ENCODE results near the gene PNLIPRP2. TPM values are rescaled to one million over a fixed set of nuclear protein-coding genes. Genes with fewer than 3 reads are reported as not detected.

Gene PNLIPRP2
- polyA plus RNA-seq, 1 donor (not counting 4 experiments of a cell fraction or from before 2014, with no cell fraction given): not detected

- H3K79me2 ChIP-seq (ENCODE audit: control insufficient read depth, insufficient read depth, low read length): no peaks in the 10 kb centered on the region
- H3K27me3 ChIP-seq (ENCODE audit: control insufficient read depth, extremely low read depth, insufficient read depth, low read length): no peaks in the 10 kb centered on the region
- no peaks in the 10 kb centered on the region for H3K9me1 ChIP-seq (ENCODE audit: control insufficient read depth, extremely low read depth, insufficient read depth, low read length)
- no peak overlapping the region for H3K9ac ChIP-seq (ENCODE audit: control insufficient read depth, extremely low read depth, insufficient read depth, low read length)
- no peaks in the 10 kb centered on the region for H3K9me3 ChIP-seq (ENCODE audit: control insufficient read depth, low read depth, low read length)
- H3K36me3 ChIP-seq (ENCODE audit: control insufficient read depth in 2 of 2, extremely low read depth in 1 of 2, insufficient read depth in 2 of 2, low read length in 2 of 2): no peaks in the 10 kb centered on the region
- H4K20me1 ChIP-seq (ENCODE audit: control insufficient read depth, extremely low read depth, insufficient read depth, low read length): no peaks in the 10 kb centered on the region
- no peak for TF ChIP-seq EZH2 (IDR thresholded peaks at IDR 0.05; ENCODE audit: low read length)
- TF ChIP-seq, protein P1, sequence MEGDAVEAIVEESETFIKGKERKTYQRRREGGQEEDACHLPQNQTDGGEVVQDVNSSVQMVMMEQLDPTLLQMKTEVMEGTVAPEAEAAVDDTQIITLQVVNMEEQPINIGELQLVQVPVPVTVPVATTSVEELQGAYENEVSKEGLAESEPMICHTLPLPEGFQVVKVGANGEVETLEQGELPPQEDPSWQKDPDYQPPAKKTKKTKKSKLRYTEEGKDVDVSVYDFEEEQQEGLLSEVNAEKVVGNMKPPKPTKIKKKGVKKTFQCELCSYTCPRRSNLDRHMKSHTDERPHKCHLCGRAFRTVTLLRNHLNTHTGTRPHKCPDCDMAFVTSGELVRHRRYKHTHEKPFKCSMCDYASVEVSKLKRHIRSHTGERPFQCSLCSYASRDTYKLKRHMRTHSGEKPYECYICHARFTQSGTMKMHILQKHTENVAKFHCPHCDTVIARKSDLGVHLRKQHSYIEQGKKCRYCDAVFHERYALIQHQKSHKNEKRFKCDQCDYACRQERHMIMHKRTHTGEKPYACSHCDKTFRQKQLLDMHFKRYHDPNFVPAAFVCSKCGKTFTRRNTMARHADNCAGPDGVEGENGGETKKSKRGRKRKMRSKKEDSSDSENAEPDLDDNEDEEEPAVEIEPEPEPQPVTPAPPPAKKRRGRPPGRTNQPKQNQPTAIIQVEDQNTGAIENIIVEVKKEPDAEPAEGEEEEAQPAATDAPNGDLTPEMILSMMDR (optimal IDR thresholded peaks at IDR 0.05 in 1 of 3, IDR thresholded peaks at IDR 0.05 in 1 of 3, conservative IDR thresholded peaks at IDR 0.05 in 1 of 3; ENCODE audit: extremely low read depth in 1 of 3, insufficient read depth in 2 of 3, low read length in 3 of 3): no peak
- no peak for DNase-seq (ENCODE audit: low read depth, low spot score)
- dilution Hi-C loops (cut with MboI; ENCODE audit: extremely low pct_ligation_motif_present, low sequenced_read_pairs): no loop called here
- H3K4me2 ChIP-seq (ENCODE audit: control insufficient read depth, extremely low read depth, insufficient read depth, low read depth, low read length): no peak overlapping the region
- H2AFZ ChIP-seq (ENCODE audit: control insufficient read depth, low read length): no peak overlapping the region
- H3K4me1 ChIP-seq (ENCODE audit: control insufficient read depth, extremely low read depth, insufficient read depth, low read length): no peaks in the 10 kb centered on the region
- no peak overlapping the region for H3K27ac ChIP-seq (ENCODE audit: control insufficient read depth, insufficient read depth, low read length)
- FAIRE-seq: no peak
- no peak overlapping the region for H3K4me3 ChIP-seq (ENCODE audit: control insufficient read depth in 2 of 3, extremely low read depth in 1 of 3, insufficient read depth in 2 of 3, low read depth in 1 of 3, low read length in 3 of 3)
Observed at GRCh38 chr10:116589926-116590325, 30.8 kb upstream of the PNLIPRP2 start.

- Histone ChIP-seq H3K9me1 (ENCODE audit: control insufficient read depth, extremely low read depth, insufficient read depth, low read length) (no peaks in the 10 kb centered on the region), H3K9me3 (ENCODE audit: control insufficient read depth, low read depth, low read length) (no peaks in the 10 kb centered on the region), H3K27me3 (ENCODE audit: control insufficient read depth, extremely low read depth, insufficient read depth, low read length) (no peaks in the 10 kb centered on the region), H3K36me3 (ENCODE audit: control insufficient read depth in 2 of 2, extremely low read depth in 1 of 2, insufficient read depth in 2 of 2, low read length in 2 of 2) (no peaks in the 10 kb centered on the region), H3K79me2 (ENCODE audit: control insufficient read depth, insufficient read depth, low read length) (no peaks in the 10 kb centered on the region), H3K4me3 (ENCODE audit: control insufficient read depth in 2 of 3, extremely low read depth in 1 of 3, insufficient read depth in 2 of 3, low read depth in 1 of 3, low read length in 3 of 3) (no peak within 1 kb of the TSS), H3K9ac (ENCODE audit: control insufficient read depth, extremely low read depth, insufficient read depth, low read length) (no peak within 1 kb of the TSS), H3K4me1 (ENCODE audit: control insufficient read depth, extremely low read depth, insufficient read depth, low read length) (no peaks in the 10 kb centered on the region), H3K27ac (ENCODE audit: control insufficient read depth, insufficient read depth, low read length) (no peak within 1 kb of the TSS), H3K4me2 (ENCODE audit: control insufficient read depth, extremely low read depth, insufficient read depth, low read depth, low read length) (no peak within 1 kb of the TSS), H4K20me1 (ENCODE audit: control insufficient read depth, extremely low read depth, insufficient read depth, low read length) (no peaks in the 10 kb centered on the region), H2AFZ (ENCODE audit: control insufficient read depth, low read length) (no peak within 1 kb of the TSS)
- DNase-seq (ENCODE audit: low read depth, low spot score) (no peak), FAIRE-seq (no peak)
- no peak for TF ChIP-seq EZH2 (IDR thresholded peaks at IDR 0.05; ENCODE audit: low read length)
- TF ChIP-seq, protein P1 (optimal IDR thresholded peaks at IDR 0.05 in 1 of 3, IDR thresholded peaks at IDR 0.05 in 1 of 3, conservative IDR thresholded peaks at IDR 0.05 in 1 of 3; ENCODE audit: extremely low read depth in 1 of 3, insufficient read depth in 2 of 3, low read length in 3 of 3): no peak
- dilution Hi-C loops (cut with MboI; ENCODE audit: extremely low pct_ligation_motif_present, low sequenced_read_pairs): no loop called here
Observed at GRCh38 chr10:116590590-116591444, 29.9 kb upstream of the PNLIPRP2 start, which contains the start of gene PNLIPRP1. Gene PNLIPRP1 (plus strand): TSS chr10:116590959. CDS start chr10:116591130, 171 bp downstream.
